Transverse colon (tissue), 4 donors: ENCODE results near the gene MFAP4. TPM values are rescaled to one million over a fixed set of nuclear protein-coding genes. Genes with fewer than 3 reads are reported as not detected.

Experiments used
- DNase-seq: peaks from one replicate; pipeline ENCODE4 v3.0.0-alpha.2; 2019
- H3K27ac ChIP-seq, 4 donors: fragments of 200-600 bp; sonication (generic); 2 replicates each; pipeline ENCODE4 v1.5.1; 2016 to 2018; ENCODE audit warnings: inconsistent platforms in 4 of 4
- H3K27me3 ChIP-seq: fragments of 200-600 bp; sonication (generic); 2 replicates; pipeline ENCODE4 v1.5.1; 2017; ENCODE audit warnings: inconsistent platforms
- H3K36me3 ChIP-seq, 4 donors: fragments of 200-600 bp; sonication (generic); 2 replicates each; pipeline ENCODE4 v1.5.1; 2017 to 2019; ENCODE audit warnings: inconsistent platforms in 4 of 4
- H3K4me1 ChIP-seq, 4 donors: fragments of 200-600 bp; sonication (generic); 2 replicates each; pipeline ENCODE4 v1.5.1; 2017 to 2020; ENCODE audit warnings: inconsistent platforms in 4 of 4
- H3K4me3 ChIP-seq, 4 donors: fragments of 200-600 bp; sonication (generic); 1 replicate in 1 of 4; 2 replicates in 3 of 4; pipeline versions ENCODE4 v1.5.1 to v1.6.1; 2017 to 2019; ENCODE audit warnings: inconsistent platforms in 4 of 4
- H3K9me3 ChIP-seq, 2 donors: fragments of 200-600 bp; sonication (generic); 2 replicates each; pipeline ENCODE4 v1.5.1; 2017 to 2019; ENCODE audit warnings: inconsistent platforms in 2 of 2
- EP300 ChIP-seq: sonication (generic); formaldehyde crosslinking; IDR thresholded peaks from one replicate; pipeline ENCODE4 v1.6.1; 2017; ENCODE audit warnings: antibody characterized with exemption, low read depth
- POLR2A ChIP-seq: fragments of 450-650 bp; IDR thresholded peaks from one replicate; pipeline ENCODE4 v1.6.1; 2016; ENCODE audit warnings: antibody characterized with exemption, mild to moderate bottlenecking, moderate library complexity
- POLR2AphosphoS5 ChIP-seq, 3 donors: sonication (generic); formaldehyde crosslinking; IDR thresholded peaks; one replicate each; pipeline ENCODE4 v1.6.1; 2016; ENCODE audit warnings: antibody characterized with exemption in 3 of 3
- WGBS, 2 donors: methylation state at CpG; one replicate each; pipeline ENCODE4 v1.1.5; 2018; ENCODE audit warnings: low coverage in 1 of 2; 5-methylcytosine and 5-hydroxymethylcytosine counted together
- in situ Hi-C, 4 donors: fragments of 200-750 bp; cut with MboI; loops; one replicate each; pipeline versions ENCODE4 v1.15.0 to v1.15.1; 2017; ENCODE audit warnings: low sequenced_read_pairs in 3 of 4, low pct_ligation_motif_present in 1 of 4, low pct_unique_long_range_greater_than_20kb in 1 of 4
- intact Hi-C: fragments of 100-400 bp; cut with DNase I; formaldehyde crosslinking; loops from one replicate; pipeline ENCODE4 v1.15.1; 2023; ENCODE audit warnings: low total_unique reads
- total RNA-seq, 4 donors: library from RNA; depleted of rRNA; stranded (reverse); fragments of >200 nt; gene quantifications; one replicate each; pipeline ENCODE4 v1.1.0, GENCODE V29; 2016
- TF ChIP-seq, protein P1 (sequence below), 5 experiments: fragments of 200-600 bp in 3 of 5; fragments of 450-650 bp in 2 of 5; sonication (generic) in 3 of 5; IDR thresholded peaks; 1 replicate in 2 of 5; 2 replicates in 3 of 5; pipeline ENCODE4 v1.5.1; 2016 to 2017; ENCODE audit warnings: antibody characterized with exemption in 5 of 5, inconsistent platforms in 3 of 5, mild to moderate bottlenecking in 2 of 5, moderate library complexity in 1 of 5

Gene MFAP4
- total RNA-seq, 4 donors from 2014 or later = 39.7 to 67.3 (median 51.5) TPM

DNA sequence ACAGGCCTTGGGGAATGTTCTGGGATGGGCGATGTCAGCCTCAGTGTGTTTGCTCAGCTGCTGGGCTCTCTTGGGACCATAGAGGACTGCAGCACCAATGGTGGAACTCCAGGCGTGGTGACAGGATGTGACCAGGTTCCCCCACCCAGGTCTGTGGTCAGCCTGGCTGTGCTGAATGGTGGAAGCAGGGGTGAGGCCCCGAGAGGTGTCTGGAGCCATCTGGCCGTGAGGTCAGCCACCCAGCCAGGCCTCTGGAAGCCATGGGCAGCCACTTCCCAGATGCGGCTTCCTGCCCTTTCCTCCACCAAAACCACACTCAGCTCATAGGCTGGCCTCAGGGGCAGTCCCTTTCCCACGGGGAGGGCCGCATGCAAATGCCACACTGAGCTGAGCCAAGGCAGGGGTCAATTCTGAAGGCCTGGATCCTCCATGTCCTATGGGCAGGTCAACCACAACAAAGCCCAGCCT lies 16.5 kb downstream of the MFAP4 start:
- H3K9me3 ChIP-seq = no peaks in the 10 kb centered on the region
- H3K4me1 ChIP-seq = peaks cover 0 to 12% (median 4%) of the 10 kb centered on the region in 4 donors
- no peaks in the 10 kb centered on the region for H3K36me3 ChIP-seq
- 70% methylated on average over 7 of the region's 7 CpGs; no CpG with 5 or more reads in 1 of the 2 donors for WGBS, 2 donors
- H3K27me3 ChIP-seq = no peaks in the 10 kb centered on the region
- no peak overlapping the region for H3K4me3 ChIP-seq
- in situ Hi-C loops = loop anchor here in 3 of 4 donors (25.0 kb wide), 2 partner anchors 267 to 392 kb away; partner anchors contain the start of gene ALDH3A2 (in 1 of the 3)
- H3K27ac ChIP-seq = peak overlapping the region in 1 of 4 donors; percentile 5
- intact Hi-C loops = no loop called here
- no peak for TF ChIP-seq POLR2AphosphoS5 (IDR thresholded peaks at IDR 0.05)
- TF ChIP-seq POLR2A = no peak
- TF ChIP-seq EP300 = no peak
- TF ChIP-seq, protein P1, sequence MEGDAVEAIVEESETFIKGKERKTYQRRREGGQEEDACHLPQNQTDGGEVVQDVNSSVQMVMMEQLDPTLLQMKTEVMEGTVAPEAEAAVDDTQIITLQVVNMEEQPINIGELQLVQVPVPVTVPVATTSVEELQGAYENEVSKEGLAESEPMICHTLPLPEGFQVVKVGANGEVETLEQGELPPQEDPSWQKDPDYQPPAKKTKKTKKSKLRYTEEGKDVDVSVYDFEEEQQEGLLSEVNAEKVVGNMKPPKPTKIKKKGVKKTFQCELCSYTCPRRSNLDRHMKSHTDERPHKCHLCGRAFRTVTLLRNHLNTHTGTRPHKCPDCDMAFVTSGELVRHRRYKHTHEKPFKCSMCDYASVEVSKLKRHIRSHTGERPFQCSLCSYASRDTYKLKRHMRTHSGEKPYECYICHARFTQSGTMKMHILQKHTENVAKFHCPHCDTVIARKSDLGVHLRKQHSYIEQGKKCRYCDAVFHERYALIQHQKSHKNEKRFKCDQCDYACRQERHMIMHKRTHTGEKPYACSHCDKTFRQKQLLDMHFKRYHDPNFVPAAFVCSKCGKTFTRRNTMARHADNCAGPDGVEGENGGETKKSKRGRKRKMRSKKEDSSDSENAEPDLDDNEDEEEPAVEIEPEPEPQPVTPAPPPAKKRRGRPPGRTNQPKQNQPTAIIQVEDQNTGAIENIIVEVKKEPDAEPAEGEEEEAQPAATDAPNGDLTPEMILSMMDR (IDR thresholded peaks at IDR 0.05) = no peak
- DNase-seq = no peak

DNA sequence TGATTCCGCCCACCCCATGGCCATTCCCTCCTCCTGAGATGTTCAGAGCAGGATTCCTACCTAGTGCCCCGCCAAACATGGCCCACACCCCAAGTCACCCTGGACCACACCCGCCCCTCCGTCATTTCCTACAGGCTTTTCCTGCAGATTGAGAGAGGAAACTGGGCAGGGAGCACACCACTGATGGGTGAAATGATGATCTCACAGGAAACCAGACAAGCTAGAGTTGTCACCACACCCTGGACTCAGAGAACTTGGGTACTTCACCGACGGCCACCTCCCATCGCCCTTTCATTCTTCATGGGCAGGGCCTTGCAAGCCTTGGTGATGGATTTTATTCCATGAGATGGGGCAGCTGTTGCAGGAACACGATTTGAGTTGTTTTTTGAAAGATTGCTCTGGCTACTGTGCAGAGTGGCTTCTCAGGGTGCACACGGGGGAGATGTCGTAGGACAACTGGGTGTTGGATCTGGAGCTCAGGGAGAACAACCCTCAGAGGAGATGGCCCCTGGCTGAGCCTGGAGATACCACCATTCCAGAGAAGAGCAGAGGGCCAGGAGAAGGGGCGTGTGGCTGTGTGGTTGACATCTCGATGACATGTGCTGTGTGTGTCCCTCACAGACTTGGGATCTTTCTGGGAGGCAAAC lies 17.0 kb downstream of the MFAP4 start:
- Histone ChIP-seq H3K4me1 (peaks cover 0 to 12% (median 4%) of the 10 kb centered on the region in 4 donors), H3K4me3 (no peak overlapping the region), H3K27ac (peak overlapping the region in 1 of 4 donors; percentile 5), H3K27me3 (no peaks in the 10 kb centered on the region), H3K36me3 (no peaks in the 10 kb centered on the region), H3K9me3 (no peaks in the 10 kb centered on the region)
- in situ Hi-C loops = loop anchor here (5.0 to 25.0 kb wide), 5 partner anchors 75 to 395 kb away; partner anchors contain the start of gene ALDH3A2 (in 1 of the 4)
- peak; percentile 43 for DNase-seq
- intact Hi-C loops = loop anchor here (5.0 to 10.0 kb wide), 3 partner anchors 67 to 395 kb away; no protein-coding TSS in a partner anchor
- TF ChIP-seq POLR2AphosphoS5 (IDR thresholded peaks at IDR 0.05) (no peak), POLR2A (no peak), EP300 (no peak)
- TF ChIP-seq, protein P1 (IDR thresholded peaks at IDR 0.05) = no peak
- WGBS, 2 donors = 72% methylated on average over 12 of the region's 12 CpGs; no CpG with 5 or more reads in 1 of the 2 donors

DNA sequence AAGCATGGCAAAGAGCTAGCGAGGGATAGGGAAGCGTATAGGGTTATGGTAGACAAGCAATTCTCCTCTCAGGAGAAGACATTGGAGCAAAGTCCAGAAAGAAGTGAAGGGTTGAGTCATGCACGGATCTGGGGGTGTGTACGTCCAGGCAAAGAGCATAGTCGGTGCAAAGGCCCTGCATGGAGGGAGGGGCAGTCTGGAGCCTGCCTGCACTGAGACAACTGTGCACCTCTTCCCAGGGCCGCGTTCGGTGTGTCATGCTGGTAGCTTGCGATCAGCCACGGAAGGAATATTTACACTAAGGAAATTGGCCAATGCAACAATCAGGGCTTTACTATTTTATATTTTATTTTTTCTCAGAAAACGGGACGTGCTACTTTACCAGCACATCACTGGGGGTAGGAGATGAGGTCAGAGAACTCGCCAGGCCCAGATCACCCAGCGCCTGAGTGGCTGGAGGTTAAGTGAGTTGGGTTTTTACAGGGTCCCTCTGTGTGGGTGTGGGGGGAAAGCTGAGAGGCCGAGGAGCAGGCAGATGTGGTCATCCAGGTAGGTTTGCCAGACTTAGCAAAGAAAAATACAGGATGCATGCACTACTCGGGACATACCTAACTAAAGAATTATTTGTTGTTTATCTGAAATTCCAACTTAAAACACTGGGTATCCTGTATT lies 17.7 kb downstream of the MFAP4 start:
- Histone ChIP-seq H3K27ac (peak overlapping the region in 1 of 4 donors; percentile 18), H3K27me3 (no peaks in the 10 kb centered on the region), H3K4me3 (no peak overlapping the region), H3K36me3 (no peaks in the 10 kb centered on the region), H3K9me3 (no peaks in the 10 kb centered on the region), H3K4me1 (peaks cover 0 to 12% (median 4%) of the 10 kb centered on the region in 4 donors)
- in situ Hi-C loops = loop anchor here (5.0 to 25.0 kb wide), 5 partner anchors 76 to 396 kb away; partner anchors contain the start of gene ALDH3A2 (in 1 of the 4)
- TF ChIP-seq EP300 (no peak), POLR2AphosphoS5 (IDR thresholded peaks at IDR 0.05) (peak in 1 of 3 donors; percentile 11)
- 64 to 81% methylated on average over 6 to 16 of the region's 16 CpGs for WGBS, 2 donors
- peak; percentile 65 for DNase-seq
- intact Hi-C loops = loop anchor here (5.0 to 10.0 kb wide), 3 partner anchors 68 to 396 kb away; no protein-coding TSS in a partner anchor

DNA sequence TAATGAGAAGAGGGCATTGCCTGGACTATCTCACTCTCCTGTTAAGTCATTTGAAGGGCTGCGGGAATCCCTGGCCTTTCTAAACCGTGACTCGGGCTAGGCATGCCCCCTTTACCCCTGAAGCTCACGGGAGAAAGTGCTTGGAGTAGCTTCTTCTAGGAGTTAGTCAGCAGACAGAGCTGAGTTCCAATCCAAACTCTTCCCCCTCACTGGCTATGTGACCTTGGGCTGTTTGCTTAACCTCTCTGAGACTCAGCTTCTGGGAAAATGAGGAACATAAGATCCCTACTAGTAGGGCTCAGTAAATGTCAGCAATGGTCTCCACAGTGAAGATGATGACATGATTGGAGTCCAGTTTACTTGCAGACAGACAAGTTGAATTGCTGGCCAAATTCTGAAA lies 18.8 kb downstream of the MFAP4 start:
- no peak for DNase-seq
- no peak for TF ChIP-seq EP300
- TF ChIP-seq, protein P1 (IDR thresholded peaks at IDR 0.05) = no peak
- Histone ChIP-seq H3K36me3 (no peaks in the 10 kb centered on the region), H3K27ac (no peak overlapping the region), H3K27me3 (no peaks in the 10 kb centered on the region), H3K4me1 (peaks cover 2 to 12% (median 4%) of the 10 kb centered on the region in 4 donors), H3K9me3 (no peaks in the 10 kb centered on the region), H3K4me3 (no peak overlapping the region)
- intact Hi-C loops = loop anchor here (5.0 to 10.0 kb wide), 3 partner anchors 69 to 397 kb away; no protein-coding TSS in a partner anchor
- 97% methylated on average over 4 of the region's 4 CpGs; no CpG with 5 or more reads in 1 of the 2 donors for WGBS, 2 donors
- in situ Hi-C loops = loop anchor here (5.0 to 25.0 kb wide), 5 partner anchors 77 to 397 kb away; partner anchors contain the start of gene ALDH3A2 (in 1 of the 4)
